Globus pallidus (tissue), 1 donor: Measurements from ENCODE around the gene APBB1.

ENCODE experiments used
- DNase-seq: peaks from one replicate; pipeline ENCODE4 v3.0.0-alpha.2; 2015; ENCODE audit warnings: low spot score

The APBB1 gene

DNA sequence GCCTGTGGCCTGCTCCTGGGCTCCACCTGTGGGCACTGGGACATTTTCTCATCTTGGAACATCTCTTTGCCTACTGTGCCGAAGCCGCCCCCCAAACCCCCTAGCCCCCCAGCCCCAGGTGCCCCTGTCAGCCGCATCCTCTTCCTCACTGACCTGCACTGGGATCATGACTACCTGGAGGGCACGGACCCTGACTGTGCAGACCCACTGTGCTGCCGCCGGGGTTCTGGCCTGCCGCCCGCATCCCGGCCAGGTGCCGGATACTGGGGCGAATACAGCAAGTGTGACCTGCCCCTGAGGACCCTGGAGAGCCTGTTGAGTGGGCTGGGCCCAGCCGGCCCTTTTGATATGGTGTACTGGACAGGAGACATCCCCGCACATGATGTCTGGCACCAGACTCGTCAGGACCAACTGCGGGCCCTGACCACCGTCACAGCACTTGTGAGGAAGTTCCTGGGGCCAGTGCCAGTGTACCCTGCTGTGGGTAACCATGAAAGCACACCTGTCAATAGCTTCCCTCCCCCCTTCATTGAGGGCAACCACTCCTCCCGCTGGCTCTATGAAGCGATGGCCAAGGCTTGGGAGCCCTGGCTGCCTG, 27.3 kb downstream of the APBB1 start:
- DNase-seq = no peak

DNA sequence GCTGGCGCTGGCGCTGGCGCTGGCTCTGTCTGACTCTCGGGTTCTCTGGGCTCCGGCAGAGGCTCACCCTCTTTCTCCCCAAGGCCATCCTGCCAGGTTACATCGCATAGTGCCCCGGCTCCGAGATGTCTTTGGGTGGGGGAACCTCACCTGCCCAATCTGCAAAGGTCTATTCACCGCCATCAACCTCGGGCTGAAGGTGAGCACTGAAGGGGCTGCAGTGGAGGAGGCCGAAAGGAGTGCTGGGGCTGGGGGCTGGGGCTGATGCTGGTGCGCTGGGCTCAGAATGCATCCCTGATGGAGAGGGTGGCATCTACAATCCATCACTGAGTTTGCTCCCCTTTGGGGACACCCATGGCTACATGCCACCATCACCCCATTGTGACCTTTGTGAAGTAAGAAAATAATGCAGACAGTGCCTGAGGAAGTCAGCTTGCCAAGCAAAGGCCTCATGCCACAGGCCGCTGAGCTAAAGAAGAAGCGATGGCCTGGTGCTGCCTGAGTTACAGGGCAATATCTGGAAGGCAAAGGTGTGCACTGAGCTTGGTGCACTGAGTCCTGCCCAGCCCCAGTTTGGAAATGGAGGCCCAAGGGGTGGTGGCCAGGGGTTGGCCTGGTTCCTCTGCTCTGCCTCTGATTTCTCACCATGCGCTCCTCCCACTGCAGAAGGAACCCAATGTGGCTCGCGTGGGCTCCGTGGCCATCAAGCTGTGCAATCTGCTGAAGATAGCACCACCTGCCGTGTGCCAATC, 28.0 kb downstream of the APBB1 start:
- no peak for DNase-seq

DNA sequence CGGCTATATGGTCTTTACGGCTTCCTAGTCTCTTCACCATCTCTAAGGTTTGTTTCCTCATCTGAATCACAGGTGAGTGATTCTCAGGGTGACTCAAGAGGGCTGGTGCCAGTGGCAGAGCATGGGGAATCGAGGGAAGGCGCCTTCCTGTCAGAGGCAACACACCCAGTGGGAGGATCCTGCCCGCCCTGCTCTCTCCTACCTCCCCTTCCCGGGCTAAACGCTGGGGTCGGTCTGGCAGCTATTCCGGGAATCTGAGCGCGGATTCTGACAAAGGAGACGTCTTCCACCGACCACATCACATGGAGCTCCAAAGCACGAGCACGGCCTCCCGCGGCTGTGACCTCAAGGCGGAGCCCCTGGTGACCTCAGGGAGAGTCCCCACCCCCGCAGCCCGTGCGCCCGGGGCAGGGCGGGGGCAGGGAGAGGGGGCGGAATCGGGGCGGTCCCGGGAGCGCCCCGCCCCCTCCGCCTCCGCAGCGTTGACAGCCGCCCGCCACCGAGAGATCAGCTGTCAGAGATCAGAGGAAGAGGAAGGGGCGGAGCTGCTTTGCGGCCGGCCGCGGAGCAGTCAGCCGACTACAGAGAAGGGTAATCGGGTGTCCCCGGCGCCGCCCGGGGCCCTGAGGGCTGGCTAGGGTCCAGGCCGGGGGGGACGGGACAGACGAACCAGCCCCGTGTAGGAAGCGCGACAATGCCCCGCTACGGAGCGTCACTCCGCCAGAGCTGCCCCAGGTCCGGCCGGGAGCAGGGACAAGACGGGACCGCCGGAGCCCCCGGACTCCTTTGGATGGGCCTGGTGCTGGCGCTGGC, 28.8 kb downstream of the APBB1 start, which contains the start of gene SMPD1:
SMPD1 (plus strand) TSS at position 570 of the 813 bp plus-strand sequence; CDS start at position 695, 125 bp downstream.
- DNase-seq = peak; percentile 95

DNA sequence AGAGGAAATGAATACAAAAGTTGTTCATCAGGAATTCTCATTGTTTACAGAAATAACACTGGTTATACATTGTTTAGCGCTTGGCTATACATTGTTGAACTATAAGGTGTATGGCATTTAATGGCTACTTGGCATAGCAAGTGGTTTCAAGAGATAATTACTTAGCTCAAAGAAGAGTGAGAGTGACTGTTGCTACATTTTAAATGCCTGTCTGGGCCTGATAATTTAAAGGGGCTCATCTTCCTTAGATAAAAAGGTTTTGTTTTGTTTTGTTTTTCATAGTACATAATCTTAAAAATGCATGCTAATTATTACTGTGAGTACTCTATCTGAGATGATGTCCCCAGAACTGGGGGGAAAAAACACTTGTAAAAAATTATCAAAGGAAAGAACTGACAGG, 30.1 kb downstream of the APBB1 start:
- no peak for DNase-seq

DNA sequence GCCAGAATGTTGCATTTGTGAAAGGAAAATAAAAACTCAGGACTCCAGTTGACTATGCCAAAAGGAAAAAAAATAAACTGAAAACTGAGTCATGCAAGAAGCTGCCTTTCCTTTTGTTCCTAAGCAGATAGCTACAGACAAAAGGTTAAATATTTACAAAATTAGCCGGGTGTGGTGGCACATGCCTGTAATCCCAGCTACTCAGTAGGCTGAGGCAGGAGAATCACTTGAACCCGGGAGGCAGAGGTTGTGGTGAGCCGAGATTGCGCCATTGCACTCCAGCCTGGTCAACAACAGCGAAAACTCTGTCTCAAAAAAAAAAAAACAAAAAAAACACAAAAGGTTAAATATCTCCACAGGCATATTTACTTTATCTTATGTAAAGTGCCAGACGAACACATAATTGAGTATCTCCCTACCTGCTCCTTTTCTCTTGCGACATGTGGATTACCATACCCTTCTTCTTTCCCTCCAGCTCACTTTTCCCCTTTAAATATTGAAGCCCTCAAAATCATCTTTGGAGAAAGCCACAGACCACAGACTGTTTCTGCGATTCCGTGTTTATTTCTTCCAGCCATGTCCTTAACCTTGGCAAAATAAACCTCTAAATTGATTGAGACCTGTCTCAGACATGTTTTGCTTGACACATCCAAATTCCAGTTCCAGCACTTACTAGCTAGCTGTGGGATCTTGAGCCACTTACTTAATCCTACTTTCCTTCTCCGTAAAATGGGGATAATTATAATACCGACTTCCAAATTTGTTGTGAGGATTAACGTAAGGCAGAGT, 30.9 kb downstream of the APBB1 start:
- no peak for DNase-seq

DNA sequence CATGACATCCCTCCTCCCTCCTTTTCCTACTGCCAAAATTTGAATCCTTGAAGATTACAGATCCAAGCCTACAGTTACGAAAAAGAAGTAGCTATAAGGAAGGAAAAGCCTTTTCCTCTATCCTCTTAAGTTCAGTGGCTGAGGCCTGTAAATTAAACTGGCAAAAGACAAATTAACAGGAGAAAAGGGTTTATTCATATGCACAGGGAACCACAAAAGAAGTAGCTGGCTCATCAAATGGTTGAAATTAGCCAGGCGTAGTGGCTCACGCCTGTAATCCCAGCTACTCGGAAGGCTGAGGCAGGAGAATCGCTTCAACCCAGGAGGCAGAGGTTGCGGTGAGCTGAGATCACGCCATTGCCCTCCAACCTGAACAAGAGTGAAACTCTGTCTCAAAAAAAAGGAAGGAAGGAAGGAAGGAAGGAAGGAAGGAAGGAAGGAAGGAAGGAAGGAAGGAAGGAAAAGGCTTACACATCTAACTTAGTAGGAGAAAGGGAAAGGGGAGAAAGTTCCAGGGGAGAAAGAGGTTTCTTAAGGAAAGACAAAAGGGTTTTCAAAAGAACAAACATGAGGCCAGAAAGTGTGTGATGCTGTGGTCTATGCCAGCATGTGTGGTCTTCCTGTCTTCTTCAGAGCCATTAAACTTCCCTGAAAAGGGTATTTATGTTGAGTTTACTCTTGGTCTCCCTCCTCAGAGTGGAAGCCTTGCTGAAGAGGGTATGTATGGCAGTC, 33.7 kb downstream of the APBB1 start:
- DNase-seq = no peak

DNA sequence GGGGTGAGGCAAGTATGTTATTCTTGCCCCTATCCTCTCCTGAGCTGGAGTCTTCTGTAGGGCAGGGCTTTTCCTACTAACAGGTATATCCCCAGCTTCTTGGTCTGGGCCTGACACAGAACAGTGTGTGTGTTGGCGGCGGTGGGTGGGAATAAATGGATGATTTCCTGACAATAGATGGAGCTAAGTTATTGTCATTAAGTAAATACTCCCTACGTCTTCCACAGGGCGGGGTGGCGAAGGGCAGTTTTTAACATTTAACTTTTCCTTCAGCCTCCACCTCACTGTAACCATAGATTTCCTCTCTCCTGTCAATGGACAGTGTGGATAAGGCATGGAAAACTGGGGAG, 40.3 kb downstream of the APBB1 start:
- DNase-seq = no peak

DNA sequence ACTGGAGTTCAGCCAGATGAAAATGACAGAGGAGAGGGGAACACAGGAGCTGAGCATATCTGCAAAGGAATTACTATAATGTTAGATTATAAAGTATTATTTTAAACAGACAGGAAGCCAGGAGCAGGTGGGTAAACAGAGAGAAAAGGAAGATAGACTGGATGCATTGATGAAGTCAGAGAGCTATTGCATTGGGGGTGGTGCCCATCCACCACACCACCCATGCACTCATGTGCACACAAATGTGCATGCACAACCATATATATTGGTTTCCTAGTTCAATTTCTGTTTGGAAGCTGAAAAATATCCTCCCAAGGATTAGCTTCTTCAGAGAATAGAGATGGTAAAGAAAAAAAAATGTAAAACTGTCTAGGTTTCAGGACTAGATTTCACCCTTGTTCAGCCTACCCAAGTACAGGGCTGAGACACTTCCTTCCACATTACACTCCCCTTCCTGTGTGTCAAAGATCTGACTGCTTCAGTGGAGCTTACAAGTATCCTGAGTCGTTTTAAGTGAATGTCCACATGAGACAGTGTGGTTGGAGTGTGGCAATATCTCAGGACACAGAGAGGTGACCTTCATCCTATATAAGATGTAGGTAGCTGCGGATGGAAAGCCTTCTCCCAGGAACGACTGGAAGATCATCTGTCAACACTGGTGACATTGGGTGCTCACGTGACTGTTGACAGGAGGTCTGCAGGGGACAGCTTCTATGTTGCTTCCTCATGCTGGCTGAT, 40.8 kb downstream of the APBB1 start:
- DNase-seq = no peak

DNA sequence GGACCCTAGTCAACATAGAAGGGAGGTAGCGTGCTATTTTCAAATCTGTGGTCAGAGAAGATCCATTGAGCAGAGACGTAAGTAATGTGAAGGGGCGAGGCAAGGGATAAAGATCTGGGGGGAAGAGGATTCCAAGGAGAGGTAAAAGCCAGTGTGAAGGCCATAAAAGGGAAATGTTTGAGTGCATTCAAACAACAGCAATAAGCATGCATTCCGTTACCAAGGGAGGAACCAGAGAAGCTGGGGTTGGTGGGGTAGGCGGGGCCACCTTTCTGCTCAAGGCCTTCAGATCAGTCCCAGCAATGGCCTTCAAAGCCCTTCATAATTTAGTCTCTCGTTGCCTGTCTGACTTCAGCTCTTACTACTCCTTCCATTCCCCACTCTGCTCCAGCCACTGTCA, 47.1 kb downstream of the APBB1 start:
- DNase-seq = no peak

DNA sequence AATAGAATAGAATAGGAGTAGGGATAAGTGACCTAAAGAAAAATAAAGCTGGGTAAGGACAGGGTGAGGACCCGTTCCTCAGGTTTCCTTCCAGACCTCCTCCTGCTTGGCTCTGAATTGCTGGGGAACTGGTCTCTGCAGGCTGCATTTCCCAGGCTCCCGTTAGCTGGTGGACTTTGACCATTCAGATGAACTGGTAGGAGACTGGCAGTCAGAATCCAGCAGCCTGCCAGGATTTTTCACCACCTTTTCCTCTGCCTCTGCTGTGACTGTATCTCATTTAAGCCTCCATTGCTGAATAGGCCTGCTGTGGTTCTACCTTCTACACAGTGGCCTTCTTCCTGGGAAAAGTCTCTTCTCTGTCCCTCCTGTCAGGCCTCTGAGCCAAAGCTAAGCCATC, 53.2 kb downstream of the APBB1 start:
- DNase-seq = no peak

DNA sequence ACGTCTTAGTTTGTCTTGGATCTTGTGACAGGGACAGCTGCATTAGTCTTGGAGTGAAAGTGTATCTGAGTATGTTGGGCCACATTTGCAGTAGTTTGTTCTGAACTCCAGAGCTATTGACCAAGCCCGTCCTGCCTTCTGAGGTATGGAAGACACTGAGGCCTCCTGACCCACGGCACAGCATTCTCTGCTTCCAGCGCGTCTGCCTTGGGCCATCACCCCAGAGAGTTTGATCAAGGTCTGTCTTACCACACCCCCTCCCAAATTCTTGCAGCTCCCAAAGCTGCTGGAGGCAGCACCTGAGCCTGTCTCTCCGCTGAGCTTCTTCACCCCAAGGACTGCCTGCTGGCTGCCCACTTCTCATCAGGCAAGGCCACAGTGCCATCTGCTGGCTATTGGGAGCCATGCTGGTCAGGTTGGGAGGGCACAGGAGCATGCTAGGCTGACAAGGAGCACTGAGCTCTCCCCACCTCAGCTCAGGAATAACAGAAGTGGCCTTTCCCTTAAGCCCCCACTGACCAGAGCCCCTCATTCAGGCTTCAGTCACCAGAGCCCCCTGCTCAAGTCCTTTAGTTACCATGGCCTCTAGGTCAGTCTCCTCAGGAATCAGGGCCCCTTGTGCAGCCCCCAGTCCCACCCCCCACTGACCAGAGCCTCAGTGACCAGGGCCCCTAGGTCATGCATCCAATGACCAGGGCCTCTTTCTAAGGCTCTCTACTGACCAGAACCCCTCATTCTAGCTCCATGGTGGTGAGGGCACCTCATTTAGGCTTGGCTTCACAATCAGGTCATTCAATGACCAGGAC, 55.8 kb downstream of the APBB1 start:
- peak; percentile 64 for DNase-seq

DNA sequence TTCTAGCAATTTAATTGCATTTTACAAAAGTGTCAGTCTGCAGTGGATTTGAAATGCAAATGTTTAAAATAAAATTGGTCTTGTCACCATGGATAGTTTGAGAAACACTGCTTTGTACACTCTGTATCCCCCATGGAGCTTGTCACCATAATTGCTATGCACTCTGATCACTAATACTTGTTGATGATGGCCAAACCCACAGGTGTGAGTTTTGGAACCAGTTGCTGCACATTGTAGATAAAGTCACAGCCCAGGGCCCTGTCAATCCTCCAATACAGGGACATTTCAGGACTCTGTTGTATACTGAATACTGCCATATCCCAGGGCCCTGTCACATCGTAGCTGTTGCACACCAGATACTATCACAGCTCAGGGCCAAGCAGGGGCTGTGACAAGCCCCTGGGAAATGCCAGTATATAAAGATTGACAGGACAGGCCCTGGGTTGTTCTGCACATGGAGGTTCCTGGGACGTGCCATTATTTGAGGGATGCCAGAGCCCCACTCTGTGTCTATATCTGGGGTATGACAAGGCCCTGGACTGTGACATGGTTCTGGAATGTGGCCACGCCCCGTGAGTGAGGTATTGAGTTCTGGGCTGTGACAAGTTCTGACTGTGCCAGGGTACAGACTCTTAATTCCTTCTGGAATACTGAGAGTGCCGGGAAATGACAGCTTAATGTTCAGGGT, 56.6 kb downstream of the APBB1 start:
- DNase-seq = no peak

DNA sequence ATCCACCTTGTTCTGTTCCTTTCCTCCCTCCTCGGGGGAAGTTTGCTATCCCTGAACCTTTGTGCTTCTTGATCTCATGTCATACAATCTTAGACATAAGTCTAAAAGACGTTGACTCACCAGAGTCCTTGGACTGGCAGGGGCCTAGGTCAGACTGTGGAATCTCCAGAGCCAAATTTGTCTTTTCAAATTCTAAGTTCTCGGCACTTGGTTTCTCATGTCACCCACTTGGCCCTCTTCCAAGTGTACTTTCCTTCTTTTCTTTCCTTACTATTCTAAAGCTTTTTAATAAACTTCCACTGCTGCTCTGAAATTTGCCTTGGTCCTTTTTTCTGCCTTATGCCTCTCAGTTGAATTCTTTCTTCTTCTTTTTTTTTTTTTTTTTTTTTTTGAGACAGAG, 58.7 kb downstream of the APBB1 start:
- DNase-seq = no peak

DNA sequence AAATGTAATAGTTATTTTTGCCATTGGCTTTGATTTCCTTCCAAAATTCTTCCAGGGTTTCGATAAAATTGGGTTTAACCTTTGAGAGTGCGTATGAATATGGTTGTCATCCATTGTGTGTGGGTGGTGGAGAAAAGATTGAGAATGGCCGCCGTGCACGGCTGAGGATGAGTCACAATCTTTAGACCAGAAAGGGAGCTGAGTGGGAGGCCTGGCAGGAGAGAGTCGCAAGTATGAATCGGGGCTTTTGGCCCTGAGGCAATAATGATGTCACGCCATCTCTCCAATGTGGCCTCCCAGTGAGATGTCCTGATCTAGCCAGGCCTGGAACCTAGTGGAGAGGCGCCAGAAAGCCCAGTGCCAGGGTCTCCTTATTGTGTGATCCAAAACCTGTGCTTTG, 61.7 kb downstream of the APBB1 start:
- DNase-seq = no peak

DNA sequence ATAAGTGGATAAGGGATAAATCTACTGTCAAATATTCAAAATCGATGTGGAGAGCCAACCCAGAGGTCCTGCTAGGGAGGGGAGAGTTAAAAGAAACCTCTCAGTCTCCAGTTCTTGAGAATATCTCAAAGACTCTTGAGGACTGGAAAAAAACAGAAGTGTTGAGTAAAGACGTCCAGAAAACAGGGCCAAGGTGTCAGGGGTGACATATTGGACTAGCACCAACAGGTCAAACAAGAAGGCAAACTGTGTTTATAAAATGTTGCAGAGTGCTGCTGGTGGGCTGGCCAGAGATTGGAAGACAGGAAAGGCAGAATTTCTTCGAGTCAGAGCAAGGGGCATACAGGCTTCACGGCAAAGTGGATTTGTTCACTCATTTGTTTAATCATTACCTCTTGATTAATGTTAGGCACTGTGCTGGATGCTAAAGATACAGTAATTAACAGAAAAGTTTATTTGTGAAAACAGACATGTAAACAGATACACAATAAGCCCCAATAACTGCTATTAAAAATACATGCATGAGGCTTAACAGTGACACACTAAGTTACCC, 62.3 kb downstream of the APBB1 start:
- no peak for DNase-seq

DNA sequence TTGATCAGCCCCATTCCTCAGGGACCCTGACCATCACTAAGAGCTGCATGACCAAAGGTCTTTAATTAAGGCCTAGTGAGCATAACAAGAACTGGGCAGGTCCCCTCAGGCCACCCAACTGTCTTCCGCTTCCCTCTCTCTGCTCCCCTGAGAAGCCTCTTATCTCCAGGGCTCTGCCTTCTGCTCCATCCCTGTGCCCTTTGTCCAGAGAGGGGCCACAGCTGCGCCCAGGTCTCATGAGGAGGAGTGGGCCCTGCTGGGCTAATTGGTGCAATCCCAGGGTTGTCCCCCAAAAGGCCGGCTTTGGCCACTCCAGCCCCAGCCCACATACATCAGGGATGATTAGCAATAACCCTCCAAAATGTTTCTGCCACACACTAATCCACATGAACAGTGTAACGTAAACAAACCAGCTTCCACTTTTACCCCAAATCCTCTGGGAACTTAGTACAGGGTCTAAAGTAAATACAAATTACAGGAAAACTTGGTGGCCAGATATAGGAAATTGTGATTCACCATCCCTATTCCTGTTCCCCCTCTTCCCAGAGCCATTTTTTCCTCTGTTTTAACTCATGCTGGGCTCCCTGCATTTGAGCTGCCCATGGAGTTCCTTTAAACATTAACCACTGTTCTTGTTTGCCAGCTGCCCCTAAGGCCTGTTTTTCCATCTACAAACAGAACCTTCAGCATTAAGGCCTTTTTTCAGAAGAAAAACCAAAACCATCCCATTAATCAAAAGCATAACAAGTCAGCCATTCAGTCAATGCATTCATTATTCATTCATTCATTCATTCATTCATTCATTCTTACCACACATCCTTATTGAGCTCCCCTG, 64.0 kb downstream of the APBB1 start:
- DNase-seq = no peak

DNA sequence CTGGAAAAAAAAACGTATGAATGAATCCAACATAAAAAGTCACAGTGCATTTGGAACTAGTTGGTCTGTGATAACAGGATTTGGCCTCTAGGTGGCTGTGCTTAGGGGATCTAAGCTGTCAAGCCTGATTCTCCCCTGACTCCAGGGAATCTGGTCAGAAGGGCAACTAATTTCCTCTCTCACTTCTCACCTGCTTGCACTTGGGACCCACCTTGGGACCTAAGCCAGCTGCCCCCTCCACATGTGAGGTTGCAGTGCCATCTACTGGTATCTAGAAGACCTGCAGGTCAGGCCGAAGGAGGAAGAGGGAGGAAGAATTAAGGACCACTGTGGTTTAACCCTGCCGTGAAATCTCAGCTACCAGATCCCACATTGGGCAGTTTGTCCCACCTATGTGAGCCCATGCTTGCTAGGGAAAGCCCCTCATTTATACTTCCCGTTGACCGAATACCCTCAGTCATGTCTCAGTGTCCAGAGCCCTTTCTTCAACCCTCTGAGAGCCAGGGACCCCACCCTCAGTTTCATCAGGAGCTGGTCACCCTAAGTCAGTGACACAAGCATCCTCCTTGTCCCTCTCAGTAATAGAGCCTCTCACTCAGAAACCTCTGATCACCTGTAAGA, 65.4 kb downstream of the APBB1 start:
- peak; percentile 15 for DNase-seq
